ENCODE data around the gene SMIM35. TPM values are rescaled to one million over a fixed set of nuclear protein-coding genes. Genes with fewer than 3 reads are reported as not detected.

SMIM35 gene
- total RNA-seq, 6 donors from 2014 or later = not detected

- DNase-seq = no peak
- no peak for ATAC-seq (ENCODE audit: low FRiP score in 2 of 2)
- 59 to 64% methylated on average over 4 of the region's 4 CpGs for WGBS, 2 donors
- no peak for TF ChIP-seq EP300 (IDR thresholded peaks at IDR 0.05)
- TF ChIP-seq POLR2A (IDR thresholded peaks at IDR 0.05) = no peak
- TF ChIP-seq, protein P1, sequence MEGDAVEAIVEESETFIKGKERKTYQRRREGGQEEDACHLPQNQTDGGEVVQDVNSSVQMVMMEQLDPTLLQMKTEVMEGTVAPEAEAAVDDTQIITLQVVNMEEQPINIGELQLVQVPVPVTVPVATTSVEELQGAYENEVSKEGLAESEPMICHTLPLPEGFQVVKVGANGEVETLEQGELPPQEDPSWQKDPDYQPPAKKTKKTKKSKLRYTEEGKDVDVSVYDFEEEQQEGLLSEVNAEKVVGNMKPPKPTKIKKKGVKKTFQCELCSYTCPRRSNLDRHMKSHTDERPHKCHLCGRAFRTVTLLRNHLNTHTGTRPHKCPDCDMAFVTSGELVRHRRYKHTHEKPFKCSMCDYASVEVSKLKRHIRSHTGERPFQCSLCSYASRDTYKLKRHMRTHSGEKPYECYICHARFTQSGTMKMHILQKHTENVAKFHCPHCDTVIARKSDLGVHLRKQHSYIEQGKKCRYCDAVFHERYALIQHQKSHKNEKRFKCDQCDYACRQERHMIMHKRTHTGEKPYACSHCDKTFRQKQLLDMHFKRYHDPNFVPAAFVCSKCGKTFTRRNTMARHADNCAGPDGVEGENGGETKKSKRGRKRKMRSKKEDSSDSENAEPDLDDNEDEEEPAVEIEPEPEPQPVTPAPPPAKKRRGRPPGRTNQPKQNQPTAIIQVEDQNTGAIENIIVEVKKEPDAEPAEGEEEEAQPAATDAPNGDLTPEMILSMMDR (IDR thresholded peaks at IDR 0.05) = no peak
- TF ChIP-seq POLR2AphosphoS5 (IDR thresholded peaks at IDR 0.05) = no peak
- Histone ChIP-seq H3K4me1 (peaks cover 0 to 3% (median 0%) of the 10 kb centered on the region in 4 donors), H3K36me3 (no peaks in the 10 kb centered on the region), H3K27ac (no peak overlapping the region), H3K4me3 (no peak overlapping the region), H3K27me3 (no peaks in the 10 kb centered on the region), H3K9me3 (no peaks in the 10 kb centered on the region)
Observed at GRCh38 chr11:118128310-118128709, 41.5 kb upstream of the SMIM35 start.

- H3K27me3 ChIP-seq = no peaks in the 10 kb centered on the region
- DNase-seq (no peak), ATAC-seq (ENCODE audit: low FRiP score in 2 of 2) (no peak)
- H3K4me1 ChIP-seq = peaks cover 0 to 3% (median 0%) of the 10 kb centered on the region in 4 donors
- no peak overlapping the region for H3K27ac ChIP-seq
- TF ChIP-seq POLR2AphosphoS5 (IDR thresholded peaks at IDR 0.05) (no peak), POLR2A (IDR thresholded peaks at IDR 0.05) (no peak), EP300 (IDR thresholded peaks at IDR 0.05) (no peak)
- TF ChIP-seq, protein P1 (IDR thresholded peaks at IDR 0.05) = no peak
- 78 to 88% methylated on average over 7 of the region's 7 CpGs for WGBS, 2 donors
- no peak overlapping the region for H3K4me3 ChIP-seq
- H3K9me3 ChIP-seq = no peaks in the 10 kb centered on the region
- no peaks in the 10 kb centered on the region for H3K36me3 ChIP-seq
Observed at GRCh38 chr11:118126082-118126838, 39.5 kb upstream of the SMIM35 start.

- Histone ChIP-seq H3K9me3 (no peaks in the 10 kb centered on the region), H3K27ac (no peak overlapping the region), H3K27me3 (no peaks in the 10 kb centered on the region), H3K4me1 (peaks cover 0 to 2% (median 0%) of the 10 kb centered on the region in 4 donors), H3K36me3 (no peaks in the 10 kb centered on the region), H3K4me3 (no peak overlapping the region)
- ATAC-seq (ENCODE audit: low FRiP score in 2 of 2) (no peak), DNase-seq (no peak)
- TF ChIP-seq EP300 (IDR thresholded peaks at IDR 0.05) (no peak), POLR2AphosphoS5 (IDR thresholded peaks at IDR 0.05) (no peak), POLR2A (IDR thresholded peaks at IDR 0.05) (no peak)
- TF ChIP-seq, protein P1 (IDR thresholded peaks at IDR 0.05) = no peak
- 76% methylated on average over 6 to 8 of the region's 8 CpGs for WGBS, 2 donors
Observed at GRCh38 chr11:118124929-118125535, 38.3 kb upstream of the SMIM35 start.

- Histone ChIP-seq H3K27me3 (no peaks in the 10 kb centered on the region), H3K36me3 (no peaks in the 10 kb centered on the region), H3K4me1 (no peaks in the 10 kb centered on the region), H3K9me3 (no peaks in the 10 kb centered on the region), H3K4me3 (no peak overlapping the region), H3K27ac (no peak overlapping the region)
- ATAC-seq (ENCODE audit: low FRiP score in 2 of 2) (no peak), DNase-seq (no peak)
- no peak for TF ChIP-seq POLR2AphosphoS5 (IDR thresholded peaks at IDR 0.05)
- no peak for TF ChIP-seq EP300 (IDR thresholded peaks at IDR 0.05)
- TF ChIP-seq, protein P1 (IDR thresholded peaks at IDR 0.05) = no peak
- WGBS, 2 donors = 87 to 92% methylated on average over 1 of the region's 1 CpG
Observed at GRCh38 chr11:118120793-118121192, 34.0 kb upstream of the SMIM35 start.

Data from upper lobe of left lung (tissue), 6 donors.